Testis (tissue), 3 donors: Measurements from ENCODE around the gene SSBP2. TPM values are rescaled to one million over a fixed set of nuclear protein-coding genes. Genes with fewer than 3 reads are reported as not detected.

Source experiments
- DNase-seq: peaks from one replicate; pipeline ENCODE4 v3.0.0-alpha.2; 2019
- H3K27ac ChIP-seq, 2 donors: fragments of 200-600 bp; sonication (generic); one replicate each; pipeline ENCODE4 v1.5.1; 2019
- H3K27me3 ChIP-seq: fragments of 200-600 bp; sonication (generic); one replicate; pipeline ENCODE4 v1.5.1; 2019
- H3K36me3 ChIP-seq: fragments of 200-600 bp; sonication (generic); one replicate; pipeline ENCODE4 v1.5.1; 2017; ENCODE audit warnings: low read depth; ENCODE audit errors: missing control alignments
- H3K4me1 ChIP-seq: fragments of 200-600 bp; sonication (generic); one replicate; pipeline ENCODE4 v1.5.1; 2019
- H3K4me3 ChIP-seq, 2 donors: fragments of 200-600 bp; sonication (generic); one replicate each; pipeline ENCODE4 v1.5.1; 2017 to 2019
- H3K9me3 ChIP-seq: fragments of 200-600 bp; sonication (generic); one replicate; pipeline ENCODE4 v1.5.1; 2017
- POLR2A ChIP-seq: fragments of 450-650 bp; IDR thresholded peaks from one replicate; pipeline ENCODE4 v1.6.1; 2017; ENCODE audit warnings: antibody characterized with exemption, mild to moderate bottlenecking, moderate library complexity
- WGBS, 2 donors: methylation state at CpG; one replicate each; pipeline ENCODE4 v1.1.5; 2018; 5-methylcytosine and 5-hydroxymethylcytosine counted together
- intact Hi-C: fragments of 100-400 bp; cut with DNase I; formaldehyde crosslinking; loops from one replicate; pipeline ENCODE4 v1.15.1; 2023; ENCODE audit warnings: low total_unique reads
- polyA plus RNA-seq: library from polyadenylated mRNA; stranded (reverse); fragments of 350-450 nt; fragmentation: Illumina TruSeq; extraction: RNeasy Lipid Tissue Mini Kit (QIAGEN cat#74804); gene quantifications from one replicate; pipeline ENCODE4 v1.2.3, GENCODE V29; 2014; ENCODE audit warnings: low read depth, low replicate concordance; ENCODE audit not compliant: insufficient read depth
- total RNA-seq, 2 donors: library from RNA; depleted of rRNA; stranded (reverse); fragments of >200 nt; gene quantifications; one replicate each; pipeline ENCODE4 v1.2.3, GENCODE V29; 2016
- TF ChIP-seq, protein P1 (sequence below), 3 experiments: fragments of 450-650 bp in 2 of 3; fragments of 200-600 bp in 1 of 3; sonication (generic) in 1 of 3; IDR thresholded peaks; one replicate each; pipeline ENCODE4 v1.5.1; 2016 to 2019; ENCODE audit warnings: antibody characterized with exemption in 3 of 3, mild to moderate bottlenecking in 2 of 3, moderate library complexity in 1 of 3

SSBP2 gene
- total and polyA plus RNA-seq, 3 donors from 2014 or later, result 17.5 to 27.6 (median 22.7) TPM

GRCh38 chr5:81696418-81697397 lies 54.2 kb downstream of the SSBP2 start:
- Histone ChIP-seq H3K9me3 (no peaks in the 10 kb centered on the region), H3K27ac (no peak overlapping the region), H3K27me3 (no peaks in the 10 kb centered on the region), H3K36me3 (no peaks in the 10 kb centered on the region), H3K4me3 (no peak overlapping the region), H3K4me1 (no peaks in the 10 kb centered on the region)
- TF ChIP-seq, protein P1, sequence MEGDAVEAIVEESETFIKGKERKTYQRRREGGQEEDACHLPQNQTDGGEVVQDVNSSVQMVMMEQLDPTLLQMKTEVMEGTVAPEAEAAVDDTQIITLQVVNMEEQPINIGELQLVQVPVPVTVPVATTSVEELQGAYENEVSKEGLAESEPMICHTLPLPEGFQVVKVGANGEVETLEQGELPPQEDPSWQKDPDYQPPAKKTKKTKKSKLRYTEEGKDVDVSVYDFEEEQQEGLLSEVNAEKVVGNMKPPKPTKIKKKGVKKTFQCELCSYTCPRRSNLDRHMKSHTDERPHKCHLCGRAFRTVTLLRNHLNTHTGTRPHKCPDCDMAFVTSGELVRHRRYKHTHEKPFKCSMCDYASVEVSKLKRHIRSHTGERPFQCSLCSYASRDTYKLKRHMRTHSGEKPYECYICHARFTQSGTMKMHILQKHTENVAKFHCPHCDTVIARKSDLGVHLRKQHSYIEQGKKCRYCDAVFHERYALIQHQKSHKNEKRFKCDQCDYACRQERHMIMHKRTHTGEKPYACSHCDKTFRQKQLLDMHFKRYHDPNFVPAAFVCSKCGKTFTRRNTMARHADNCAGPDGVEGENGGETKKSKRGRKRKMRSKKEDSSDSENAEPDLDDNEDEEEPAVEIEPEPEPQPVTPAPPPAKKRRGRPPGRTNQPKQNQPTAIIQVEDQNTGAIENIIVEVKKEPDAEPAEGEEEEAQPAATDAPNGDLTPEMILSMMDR (IDR thresholded peaks at IDR 0.05), result no peak
- TF ChIP-seq POLR2A, result no peak
- WGBS, 2 donors, result 85 to 89% methylated on average over 9 of the region's 9 CpGs
- intact Hi-C loops, result no loop called here
- DNase-seq, result no peak

- H3K27me3 ChIP-seq, result no peaks in the 10 kb centered on the region
- no peaks in the 10 kb centered on the region for H3K36me3 ChIP-seq
- TF ChIP-seq POLR2A, result no peak
- WGBS, 2 donors, result 73 to 79% methylated on average over 2 of the region's 2 CpGs
- no peaks in the 10 kb centered on the region for H3K4me1 ChIP-seq
- no peaks in the 10 kb centered on the region for H3K9me3 ChIP-seq
- DNase-seq, result no peak
- H3K27ac ChIP-seq, result no peak overlapping the region
- intact Hi-C loops, result no loop called here
- no peak overlapping the region for H3K4me3 ChIP-seq
Measured at GRCh38 chr5:81694726-81695125, 56.2 kb downstream of the SSBP2 start.

- Histone ChIP-seq H3K27ac (no peak overlapping the region), H3K9me3 (no peaks in the 10 kb centered on the region), H3K4me1 (no peaks in the 10 kb centered on the region), H3K27me3 (no peaks in the 10 kb centered on the region), H3K36me3 (no peaks in the 10 kb centered on the region), H3K4me3 (no peak overlapping the region)
- 91 to 100% methylated on average over 5 of the region's 5 CpGs for WGBS, 2 donors
- intact Hi-C loops, result no loop called here
- no peak for DNase-seq
- TF ChIP-seq POLR2A, result no peak
- TF ChIP-seq, protein P1 (IDR thresholded peaks at IDR 0.05), result no peak
Measured at GRCh38 chr5:81688215-81688614, 62.7 kb downstream of the SSBP2 start.

DNA sequence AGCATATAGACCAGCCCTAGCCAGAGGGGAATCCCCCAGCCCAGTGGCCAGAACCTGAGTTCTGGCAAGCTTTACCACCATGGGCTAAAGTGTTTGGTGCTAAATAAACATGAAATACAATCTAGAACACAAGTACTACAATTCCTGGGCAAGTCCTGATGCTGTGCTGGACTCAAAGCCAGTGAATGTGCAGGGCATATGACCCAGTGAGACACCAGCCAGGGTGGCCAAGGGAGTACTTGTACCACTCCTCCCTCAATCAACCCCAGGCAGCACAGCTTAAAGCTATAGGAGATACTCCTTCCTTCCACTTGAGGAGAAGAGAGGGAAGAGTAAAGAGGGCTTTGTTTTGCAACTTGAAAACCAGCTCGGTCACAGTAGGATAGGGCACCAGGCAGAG lies 63.6 kb downstream of the SSBP2 start:
- 100% methylated on average over 1 of the region's 1 CpG for WGBS, 2 donors
- no peak for DNase-seq

GRCh38 chr5:81685471-81685870 lies 65.4 kb downstream of the SSBP2 start:
- Histone ChIP-seq H3K4me1 (no peaks in the 10 kb centered on the region), H3K36me3 (no peaks in the 10 kb centered on the region), H3K27ac (no peak overlapping the region), H3K27me3 (no peaks in the 10 kb centered on the region), H3K9me3 (no peaks in the 10 kb centered on the region), H3K4me3 (no peak overlapping the region)
- 98% methylated on average over 2 of the region's 2 CpGs for WGBS, 2 donors
- intact Hi-C loops, result no loop called here
- DNase-seq, result no peak
- TF ChIP-seq, protein P1 (IDR thresholded peaks at IDR 0.05), result no peak
- no peak for TF ChIP-seq POLR2A

More for the DNA sequence above, 63.6 kb downstream of the SSBP2 start:
- Histone ChIP-seq H3K4me1 (no peaks in the 10 kb centered on the region), H3K27me3 (no peaks in the 10 kb centered on the region), H3K27ac (no peak overlapping the region), H3K36me3 (no peaks in the 10 kb centered on the region), H3K9me3 (no peaks in the 10 kb centered on the region), H3K4me3 (no peak overlapping the region)
- TF ChIP-seq, protein P1 (IDR thresholded peaks at IDR 0.05), result no peak
- TF ChIP-seq POLR2A, result no peak
- intact Hi-C loops, result no loop called here
